Hepatocyte (in vitro differentiated cells): ENCODE results near the gene TBC1D1.

Experiments used
- CTCF ChIP-seq: fragments of 200-600 bp; sonication (generic); IDR thresholded peaks from 2 replicates; pipeline ENCODE4 v1.5.1; 2016; ENCODE audit warnings: antibody characterized with exemption, mild to moderate bottlenecking; ENCODE audit not compliant: poor library complexity
- EZH2phosphoT487 ChIP-seq: fragments of 200-600 bp; sonication (generic); IDR thresholded peaks from one replicate; pipeline ENCODE4 v1.6.1; 2018; ENCODE audit warnings: antibody characterized with exemption, mild to moderate bottlenecking, low read depth, moderate library complexity; ENCODE audit not compliant: unreplicated experiment, severe bottlenecking

GRCh38 chr4:37845201-37845600 is 45.7 kb upstream of the TBC1D1 start:
- no peak for TF ChIP-seq EZH2phosphoT487
- TF ChIP-seq CTCF = no peak
